Measurements from ENCODE around the gene TRIM14.

DNA sequence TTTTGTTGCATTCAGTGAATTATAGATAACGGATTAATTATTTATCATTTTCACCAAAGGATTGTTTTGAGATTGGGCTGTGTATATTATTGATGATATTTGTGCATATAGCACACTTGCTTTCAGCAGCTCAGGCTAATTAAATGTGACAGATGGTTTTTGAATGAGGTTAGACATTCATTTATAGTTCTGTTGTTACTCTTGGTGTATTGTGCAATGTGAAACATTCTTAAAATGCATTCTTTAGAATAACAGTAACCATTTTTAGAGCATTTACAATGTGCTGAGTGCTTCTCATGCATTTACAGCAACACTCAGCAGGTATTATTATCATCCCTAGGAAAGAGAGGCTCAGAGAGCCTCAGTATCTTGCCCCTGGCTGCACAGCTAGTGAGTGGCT lies 38.7 kb downstream of the TRIM14 start:
- TF ChIP-seq, protein P1, sequence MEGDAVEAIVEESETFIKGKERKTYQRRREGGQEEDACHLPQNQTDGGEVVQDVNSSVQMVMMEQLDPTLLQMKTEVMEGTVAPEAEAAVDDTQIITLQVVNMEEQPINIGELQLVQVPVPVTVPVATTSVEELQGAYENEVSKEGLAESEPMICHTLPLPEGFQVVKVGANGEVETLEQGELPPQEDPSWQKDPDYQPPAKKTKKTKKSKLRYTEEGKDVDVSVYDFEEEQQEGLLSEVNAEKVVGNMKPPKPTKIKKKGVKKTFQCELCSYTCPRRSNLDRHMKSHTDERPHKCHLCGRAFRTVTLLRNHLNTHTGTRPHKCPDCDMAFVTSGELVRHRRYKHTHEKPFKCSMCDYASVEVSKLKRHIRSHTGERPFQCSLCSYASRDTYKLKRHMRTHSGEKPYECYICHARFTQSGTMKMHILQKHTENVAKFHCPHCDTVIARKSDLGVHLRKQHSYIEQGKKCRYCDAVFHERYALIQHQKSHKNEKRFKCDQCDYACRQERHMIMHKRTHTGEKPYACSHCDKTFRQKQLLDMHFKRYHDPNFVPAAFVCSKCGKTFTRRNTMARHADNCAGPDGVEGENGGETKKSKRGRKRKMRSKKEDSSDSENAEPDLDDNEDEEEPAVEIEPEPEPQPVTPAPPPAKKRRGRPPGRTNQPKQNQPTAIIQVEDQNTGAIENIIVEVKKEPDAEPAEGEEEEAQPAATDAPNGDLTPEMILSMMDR (IDR thresholded peaks at IDR 0.05), result no peak
- TF ChIP-seq POLR2A (IDR thresholded peaks at IDR 0.05), result no peak
- no peak for TF ChIP-seq EP300 (IDR thresholded peaks at IDR 0.05)

Measured in ovary (tissue), 3 donors.